Activated naive CD4-positive, alpha-beta T cell treated with Interleukin-2 at 50 U/mL for 16 hours (primary cell): Measurements from ENCODE around the gene PAFAH1B1.

Experiments used
- DNase-seq: peaks from one replicate; pipeline ENCODE4 v3.0.0-alpha.2; 2020

PAFAH1B1 gene

DNA sequence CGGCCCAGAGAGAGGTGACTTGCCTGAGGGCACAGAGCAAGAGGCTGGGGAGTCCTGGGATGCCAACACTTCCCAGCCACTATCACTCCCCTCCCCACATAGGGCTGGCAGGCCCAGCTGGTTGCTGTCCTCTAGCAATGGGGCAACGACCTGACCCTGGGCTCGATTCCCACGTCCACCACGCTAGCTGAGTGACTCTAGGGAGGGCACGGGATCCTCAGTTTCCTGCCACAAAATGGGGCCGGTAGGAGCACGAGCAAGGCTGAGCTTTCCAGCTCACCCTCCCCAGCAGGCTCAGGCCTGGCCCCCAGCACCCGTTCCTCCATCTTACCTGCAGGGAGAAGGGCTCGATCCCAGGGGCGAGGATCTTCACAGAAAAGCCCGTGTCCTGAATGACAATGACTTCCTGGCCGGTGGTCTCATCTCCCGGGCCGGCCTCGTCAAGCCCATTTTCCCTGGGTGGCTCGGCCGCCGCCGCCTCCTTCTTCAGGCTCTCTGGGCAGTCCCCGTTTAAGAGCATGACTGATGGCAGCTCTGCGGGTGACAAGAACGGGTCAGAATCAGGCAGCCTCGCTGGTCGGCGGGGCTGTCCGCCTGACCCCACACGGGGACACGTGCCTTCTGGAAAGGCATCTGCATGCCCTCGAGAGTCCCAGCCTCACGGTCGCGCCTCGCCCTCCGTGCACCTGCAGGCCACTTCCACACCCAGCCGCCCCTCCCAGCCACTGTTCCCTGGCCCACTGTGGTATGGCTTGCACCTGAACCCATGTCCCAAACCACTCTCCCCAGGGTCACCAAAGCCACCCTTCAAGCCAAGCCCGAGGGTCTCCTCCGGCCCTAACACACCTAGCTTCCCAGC lies 110.8 kb downstream of the PAFAH1B1 start:
- DNase-seq: no peak

DNA sequence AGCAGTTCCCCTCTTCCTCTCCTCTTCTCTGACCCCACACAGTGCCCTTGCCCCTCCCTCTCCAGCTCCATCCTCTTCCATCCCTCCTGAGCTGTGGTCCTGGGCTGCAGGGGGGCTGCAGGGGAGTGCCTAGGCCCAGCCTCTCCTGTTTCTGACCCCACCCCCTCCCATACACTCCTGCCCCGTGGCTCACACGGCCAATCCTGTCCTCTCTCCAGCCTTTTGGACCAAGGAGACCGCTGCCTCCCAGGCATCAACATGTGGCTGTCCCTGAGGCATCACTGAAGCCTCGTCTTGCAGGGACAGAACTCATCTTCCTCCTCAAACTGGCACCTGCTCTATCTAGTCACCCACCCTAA lies 111.4 kb downstream of the PAFAH1B1 start:
- no peak for DNase-seq

GRCh38 chr17:2705263-2705662 lies 111.8 kb downstream of the PAFAH1B1 start:
- DNase-seq: no peak

- no peak for DNase-seq
Measured at GRCh38 chr17:2705888-2706795, 112.7 kb downstream of the PAFAH1B1 start.

DNA sequence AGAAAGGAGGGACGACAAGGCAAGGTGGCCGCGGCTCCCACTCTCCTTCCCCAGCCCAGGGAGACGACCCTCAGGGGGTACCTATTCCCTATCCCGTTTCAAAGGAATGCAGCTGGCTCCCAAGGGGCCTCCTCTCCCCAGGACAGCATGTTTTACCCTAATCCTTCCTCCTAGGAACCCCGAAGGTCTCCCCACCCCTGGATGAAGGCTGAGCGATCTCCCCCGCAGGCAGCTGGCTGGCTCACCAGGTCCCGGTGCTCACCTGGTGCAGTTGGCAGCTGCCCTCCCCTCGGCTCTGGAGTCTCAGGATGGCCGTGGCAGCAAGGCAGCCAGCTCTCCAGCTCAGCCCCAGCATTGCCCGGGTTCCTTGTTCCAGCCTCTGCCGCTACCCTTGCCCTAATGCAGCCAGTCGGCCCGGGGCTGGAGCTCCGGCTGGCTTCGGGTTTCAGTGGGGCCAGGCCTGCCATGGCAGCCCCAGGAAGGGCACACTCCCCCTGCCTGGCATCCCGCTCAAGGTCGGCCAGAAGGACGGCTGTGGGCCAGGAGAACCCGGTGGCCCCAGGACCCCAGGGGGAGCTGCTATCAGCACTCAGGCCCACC lies 113.6 kb downstream of the PAFAH1B1 start:
- DNase-seq: no peak

DNA sequence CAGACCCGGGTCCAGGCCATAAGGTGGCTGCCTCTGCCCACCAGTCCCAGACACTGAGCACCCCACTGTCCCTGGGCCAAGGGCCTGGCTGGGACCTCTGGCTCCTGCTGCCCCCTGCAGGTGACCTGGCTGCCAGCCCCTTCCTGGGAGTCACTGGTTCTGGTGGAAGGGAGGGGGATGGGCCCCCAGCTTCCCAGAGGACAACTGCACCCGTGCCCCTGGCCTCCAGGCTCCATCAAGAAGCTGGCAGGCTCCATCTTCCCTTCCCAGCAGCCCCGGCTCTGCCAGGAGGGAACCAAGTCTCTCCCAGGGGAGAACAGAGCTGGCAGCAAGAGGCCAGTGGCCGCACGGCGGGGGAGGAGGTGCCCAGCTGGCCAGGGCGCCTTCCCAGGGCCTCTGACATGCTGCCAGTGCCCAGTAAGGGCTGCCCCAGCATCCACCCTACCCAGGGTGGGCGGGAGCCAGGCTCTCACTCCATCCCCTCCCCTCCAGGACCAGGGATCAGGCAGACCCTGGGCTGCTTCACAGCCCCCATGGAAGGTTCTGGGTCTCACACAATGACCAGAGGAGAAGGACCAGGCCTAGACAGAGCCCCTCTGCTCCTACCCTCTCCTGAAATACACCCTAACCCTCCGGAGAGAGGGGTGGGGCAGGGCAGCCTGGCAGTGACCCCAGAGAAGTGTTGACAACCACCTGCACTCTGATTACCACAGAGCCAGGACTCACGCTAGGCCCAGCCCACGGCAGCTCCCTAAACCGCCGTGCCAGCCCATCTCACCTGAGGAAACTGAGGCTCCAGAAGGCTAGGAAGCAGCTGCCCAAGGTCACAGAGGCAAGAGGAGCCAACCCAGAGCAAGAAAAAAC lies 114.5 kb downstream of the PAFAH1B1 start:
- DNase-seq: no peak

DNA sequence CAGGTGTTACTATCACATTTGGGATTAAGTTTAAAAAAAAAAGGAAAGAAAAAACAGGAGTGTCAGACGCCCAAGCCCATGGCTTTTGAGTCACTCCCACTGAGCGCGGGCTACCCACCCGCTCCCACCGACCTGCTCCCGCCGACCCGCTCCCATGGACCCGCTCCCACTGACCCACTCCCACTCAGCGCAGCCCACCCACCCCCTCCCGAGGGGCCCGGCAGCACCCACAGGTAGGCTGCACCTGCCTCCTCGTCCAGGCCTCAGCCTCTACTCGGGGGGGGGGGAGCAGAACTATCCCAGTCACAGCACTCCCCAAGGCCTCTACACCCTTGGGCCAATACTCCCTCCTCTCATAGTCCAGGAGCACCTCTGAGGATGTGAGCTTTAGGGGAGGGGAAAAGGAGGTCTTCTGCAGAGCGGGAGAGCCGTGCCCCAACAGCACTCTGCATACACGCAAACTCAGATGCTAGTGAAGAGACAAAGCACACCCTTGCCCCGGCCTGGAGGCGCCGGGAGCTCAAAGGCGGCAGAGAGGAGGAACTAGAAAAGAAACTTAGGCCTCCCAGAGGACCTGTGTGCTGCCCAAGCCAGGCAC lies 115.2 kb downstream of the PAFAH1B1 start:
- DNase-seq: no peak

DNA sequence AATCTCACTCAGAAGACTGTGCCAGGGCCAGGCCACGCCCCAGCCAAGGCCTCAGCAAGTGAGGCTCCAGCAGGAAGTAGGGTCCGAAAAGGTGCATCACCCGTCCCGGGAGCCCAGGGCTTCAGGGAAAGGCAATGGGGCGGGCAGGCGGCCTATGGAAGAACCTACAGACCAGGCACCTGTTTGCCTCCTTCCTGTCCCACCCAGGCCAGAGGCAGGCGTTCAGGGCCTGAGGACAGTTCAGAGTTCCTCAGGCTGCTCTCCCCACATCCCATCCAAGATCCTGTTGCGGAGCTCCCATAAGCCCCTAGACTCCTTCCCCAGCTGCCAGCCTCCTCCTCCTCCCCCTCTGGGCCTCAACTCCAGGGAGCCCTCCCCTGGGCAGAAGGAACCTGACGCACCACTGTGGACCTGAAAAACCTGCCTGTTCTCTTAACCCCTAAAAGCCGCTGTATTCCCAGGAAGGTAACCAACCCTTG lies 115.8 kb downstream of the PAFAH1B1 start:
- DNase-seq: no peak

GRCh38 chr17:2710071-2710802 lies 116.8 kb downstream of the PAFAH1B1 start:
- DNase-seq: no peak

GRCh38 chr17:2710803-2711607 lies 117.6 kb downstream of the PAFAH1B1 start:
- peak; percentile 41 for DNase-seq

GRCh38 chr17:2711608-2712299 lies 118.3 kb downstream of the PAFAH1B1 start, which contains the start of gene CLUH:
CLUH (minus strand) TSS chr17:2711764; CDS start chr17:2711661, 103 bp downstream.
- peak; percentile 98 for DNase-seq

DNA sequence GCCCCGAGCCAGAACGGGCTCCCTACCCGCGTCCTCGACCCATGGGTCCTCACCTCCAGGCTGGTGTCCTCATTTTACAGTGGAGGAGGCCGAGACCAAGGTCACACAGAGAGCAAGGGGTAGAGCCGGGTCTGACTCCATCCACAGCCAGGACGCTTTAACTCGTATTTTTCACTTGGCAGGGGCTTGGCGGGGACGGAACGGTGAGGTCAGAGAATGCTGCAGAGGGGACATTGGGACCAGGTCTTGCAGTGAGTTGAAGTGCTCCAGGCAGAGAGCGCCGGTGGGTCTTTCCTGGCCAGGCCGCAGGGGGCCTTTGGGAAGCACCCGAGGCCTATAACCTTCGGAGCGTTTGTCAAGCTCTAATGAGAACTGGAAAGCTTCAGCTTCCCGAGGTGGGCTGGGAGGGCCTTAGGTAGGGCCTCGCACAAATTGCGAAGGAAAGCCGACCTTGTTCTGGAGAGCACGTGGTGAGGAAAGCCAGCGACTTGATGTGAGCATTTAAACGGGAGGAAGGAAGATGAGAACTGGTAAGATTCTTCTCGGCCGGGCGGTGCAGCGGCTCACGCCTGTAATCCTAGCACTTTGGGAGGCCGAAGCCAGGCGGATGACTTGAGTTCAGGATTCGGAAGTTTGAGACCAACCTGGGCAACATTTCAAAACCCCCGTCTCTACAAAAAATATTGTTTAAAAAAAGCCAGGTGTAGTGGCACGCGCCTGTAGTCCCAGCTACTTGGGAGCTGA lies 119.0 kb downstream of the PAFAH1B1 start:
- DNase-seq: no peak

DNA sequence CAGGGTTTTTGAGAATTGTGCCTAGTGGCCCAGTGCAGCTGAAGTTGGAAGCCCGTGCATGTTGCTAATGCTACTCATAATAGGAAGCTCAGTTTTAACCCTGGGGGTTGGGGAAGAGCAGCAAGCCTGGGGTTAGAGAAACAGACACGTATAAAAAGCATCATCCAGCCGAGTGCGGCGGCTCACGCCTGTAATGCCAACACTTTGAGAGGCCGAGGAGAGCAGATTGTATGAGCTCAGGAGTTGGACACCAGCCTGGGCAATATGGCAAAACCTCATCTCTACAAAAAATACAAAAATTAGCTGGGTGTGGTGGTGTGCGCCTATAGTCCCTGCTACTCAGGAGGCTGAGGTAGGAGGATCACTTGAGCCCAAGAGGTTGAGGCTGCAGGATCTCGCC lies 120.4 kb downstream of the PAFAH1B1 start:
- no peak for DNase-seq

DNA sequence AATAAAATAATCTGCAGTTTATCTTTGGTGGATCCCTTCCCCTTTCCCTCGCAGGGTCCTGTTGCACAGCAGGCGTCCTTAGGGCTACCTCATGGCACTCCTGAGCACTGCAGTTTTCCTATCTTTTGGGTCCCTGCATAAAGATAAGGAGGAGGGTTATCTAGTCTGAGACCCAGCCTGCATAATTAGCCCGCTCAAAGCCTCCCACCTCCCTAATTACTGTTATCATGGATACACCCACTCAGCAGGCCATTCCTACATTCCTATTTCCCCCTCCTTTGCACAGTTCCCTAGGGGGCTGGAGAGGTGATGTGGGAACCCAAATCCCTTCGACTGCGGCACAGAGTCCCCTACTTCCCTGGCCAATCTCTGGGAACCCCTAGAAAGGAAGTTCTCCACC lies 123.2 kb downstream of the PAFAH1B1 start:
- DNase-seq: no peak

GRCh38 chr17:2718150-2718938 lies 124.9 kb downstream of the PAFAH1B1 start:
- DNase-seq: no peak

DNA sequence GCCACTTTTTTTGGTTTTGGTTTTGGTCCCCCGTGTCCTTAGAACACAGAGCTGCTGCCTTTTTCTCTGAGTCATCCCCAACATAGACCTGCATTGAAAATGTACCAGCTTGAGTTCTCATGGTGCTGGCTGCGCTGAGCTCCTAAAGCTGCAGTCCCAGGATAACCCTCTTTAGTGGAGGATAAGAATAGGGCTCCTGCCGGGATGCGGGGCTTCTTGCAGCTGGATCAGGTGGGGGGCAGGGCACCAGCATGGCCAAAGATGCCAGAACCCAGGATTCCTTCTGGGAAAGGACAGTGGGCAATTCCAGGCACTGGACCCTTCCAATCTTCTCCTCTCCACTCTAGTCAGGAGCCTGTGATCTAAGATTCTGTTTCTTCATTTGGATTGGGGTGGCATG lies 126.4 kb downstream of the PAFAH1B1 start:
- DNase-seq: no peak

DNA sequence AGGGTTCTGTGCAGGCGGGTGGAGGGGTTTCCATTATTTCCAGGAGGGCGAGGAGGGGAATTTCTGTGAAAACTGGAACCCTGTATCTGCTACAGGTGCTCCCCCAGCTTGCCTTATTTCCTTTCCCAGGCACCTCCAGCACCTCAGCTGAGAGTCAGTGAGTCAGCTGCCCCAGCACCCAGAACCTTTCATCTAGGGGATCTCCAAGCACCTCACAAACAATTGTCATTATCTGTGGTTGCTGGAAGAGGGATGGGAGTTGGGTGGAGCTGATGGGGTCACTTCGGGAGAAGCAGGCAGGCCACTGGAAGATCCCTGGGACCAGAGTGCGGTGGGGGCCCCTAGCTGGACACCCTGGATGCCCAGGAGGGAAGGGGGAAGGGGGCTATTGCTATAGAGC lies 128.1 kb downstream of the PAFAH1B1 start:
- no peak for DNase-seq

GRCh38 chr17:2722611-2723010 lies 129.2 kb downstream of the PAFAH1B1 start:
- no peak for DNase-seq
